Measurements from ENCODE around the gene CIITA.
A peak's percentile ranks its signal among the peaks of the same experiment; 100 is the strongest.

CIITA gene

DNA sequence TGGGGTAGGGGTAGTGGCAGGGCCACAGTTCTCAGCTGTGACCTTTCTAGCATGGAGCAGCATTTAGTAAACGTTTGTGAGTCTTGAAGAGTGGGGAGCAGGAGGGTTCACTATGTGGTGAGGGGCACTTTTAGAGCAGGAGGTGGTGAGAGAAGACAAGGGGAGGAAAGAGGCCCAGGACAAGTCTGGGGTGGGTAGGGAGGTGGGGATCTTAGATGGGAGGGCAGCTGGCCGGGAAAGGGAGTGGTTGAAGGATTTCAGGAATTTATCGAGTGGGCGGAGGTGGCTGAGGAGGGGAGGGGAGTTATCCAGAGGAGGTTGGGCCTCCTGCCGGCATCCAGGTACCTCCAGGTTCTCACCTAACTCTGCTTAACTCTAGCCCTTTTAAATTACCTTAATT lies 69.3 kb downstream of the CIITA start:
- TF ChIP-seq, protein P1, sequence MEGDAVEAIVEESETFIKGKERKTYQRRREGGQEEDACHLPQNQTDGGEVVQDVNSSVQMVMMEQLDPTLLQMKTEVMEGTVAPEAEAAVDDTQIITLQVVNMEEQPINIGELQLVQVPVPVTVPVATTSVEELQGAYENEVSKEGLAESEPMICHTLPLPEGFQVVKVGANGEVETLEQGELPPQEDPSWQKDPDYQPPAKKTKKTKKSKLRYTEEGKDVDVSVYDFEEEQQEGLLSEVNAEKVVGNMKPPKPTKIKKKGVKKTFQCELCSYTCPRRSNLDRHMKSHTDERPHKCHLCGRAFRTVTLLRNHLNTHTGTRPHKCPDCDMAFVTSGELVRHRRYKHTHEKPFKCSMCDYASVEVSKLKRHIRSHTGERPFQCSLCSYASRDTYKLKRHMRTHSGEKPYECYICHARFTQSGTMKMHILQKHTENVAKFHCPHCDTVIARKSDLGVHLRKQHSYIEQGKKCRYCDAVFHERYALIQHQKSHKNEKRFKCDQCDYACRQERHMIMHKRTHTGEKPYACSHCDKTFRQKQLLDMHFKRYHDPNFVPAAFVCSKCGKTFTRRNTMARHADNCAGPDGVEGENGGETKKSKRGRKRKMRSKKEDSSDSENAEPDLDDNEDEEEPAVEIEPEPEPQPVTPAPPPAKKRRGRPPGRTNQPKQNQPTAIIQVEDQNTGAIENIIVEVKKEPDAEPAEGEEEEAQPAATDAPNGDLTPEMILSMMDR (IDR thresholded peaks at IDR 0.05; ENCODE audit: extremely low read depth, missing control alignments) = no peak
- no peak for DNase-seq (ENCODE audit: low spot score)

DNA sequence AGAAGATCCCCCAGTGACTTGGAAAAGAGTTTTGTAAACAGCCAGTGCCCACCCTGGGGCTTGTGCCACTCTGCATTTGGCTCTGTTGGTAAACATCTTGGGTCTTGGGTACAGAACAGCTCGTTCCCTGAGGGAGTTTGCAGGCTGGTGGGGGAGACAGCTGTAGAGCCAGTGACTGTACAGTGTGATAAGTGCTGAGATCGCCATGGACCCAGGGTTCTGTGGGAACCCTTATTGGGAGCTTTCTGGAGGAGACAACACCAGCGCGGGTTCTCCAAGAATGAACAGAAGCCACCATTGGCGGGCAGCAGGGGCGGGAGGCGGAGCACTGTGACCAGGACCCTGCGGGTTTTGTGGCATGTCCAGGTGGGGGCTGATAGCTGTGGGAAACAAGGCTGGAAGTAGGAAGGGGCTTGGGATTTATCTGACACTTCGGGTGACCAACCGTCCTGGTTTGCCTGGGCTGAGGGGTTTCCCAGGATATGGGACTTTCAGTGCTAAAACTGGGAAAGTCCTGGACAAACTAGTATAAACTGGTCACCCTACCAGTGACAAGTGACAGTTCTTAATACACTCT lies 70.3 kb downstream of the CIITA start:
- DNase-seq (ENCODE audit: low spot score) = no peak
- TF ChIP-seq, protein P1 (IDR thresholded peaks at IDR 0.05; ENCODE audit: extremely low read depth, missing control alignments) = no peak

DNA sequence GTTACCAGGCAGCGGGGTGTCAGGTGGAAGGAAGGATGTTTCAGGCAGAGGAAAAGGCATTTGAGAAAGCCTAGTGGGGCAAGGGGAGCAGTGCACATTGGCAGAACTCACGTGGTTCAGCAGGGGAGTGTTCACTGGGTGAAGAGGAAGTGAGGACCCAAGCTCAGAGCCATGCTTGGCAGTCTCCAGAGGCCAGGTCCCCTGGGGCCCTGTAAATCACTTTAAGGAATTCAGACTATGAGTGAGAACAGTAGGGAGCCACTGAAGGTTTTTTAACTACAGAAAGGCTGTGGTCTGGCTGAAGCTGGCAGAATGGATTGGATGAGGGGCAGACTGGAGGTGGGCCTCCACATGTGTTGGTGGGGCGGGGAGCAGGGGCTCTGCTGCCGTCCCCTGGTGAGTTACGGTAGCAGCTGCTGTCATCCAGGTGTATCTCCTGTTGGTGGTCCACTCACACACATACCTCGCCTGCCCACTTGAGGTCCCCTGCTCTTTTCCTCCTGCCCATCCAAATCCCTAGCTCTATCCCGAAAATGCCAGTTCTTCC lies 72.5 kb downstream of the CIITA start:
- TF ChIP-seq, protein P1 (IDR thresholded peaks at IDR 0.05; ENCODE audit: extremely low read depth, missing control alignments) = no peak
- DNase-seq (ENCODE audit: low spot score) = peak; percentile 53

DNA sequence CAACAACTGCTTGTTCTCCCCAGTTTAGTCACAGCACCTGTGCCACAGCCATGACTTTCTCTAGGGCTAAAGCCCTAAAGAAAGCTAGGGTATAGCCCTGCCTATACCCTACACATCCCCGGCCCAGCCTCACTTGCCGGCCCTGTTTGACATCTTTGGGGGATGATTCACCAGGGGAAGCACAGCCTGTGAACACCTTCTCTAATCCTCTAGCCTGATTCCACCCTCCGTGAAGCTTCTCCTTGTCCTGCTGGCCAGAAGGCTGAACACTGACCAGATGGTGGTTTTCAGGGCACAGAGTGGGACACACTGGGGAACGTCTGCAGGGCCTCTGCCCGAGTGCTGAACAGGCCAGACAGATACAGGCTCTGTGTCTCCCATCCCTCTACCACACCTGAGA lies 73.4 kb downstream of the CIITA start:
- DNase-seq (ENCODE audit: low spot score) = no peak
- TF ChIP-seq, protein P1 (IDR thresholded peaks at IDR 0.05; ENCODE audit: extremely low read depth, missing control alignments) = no peak

DNA sequence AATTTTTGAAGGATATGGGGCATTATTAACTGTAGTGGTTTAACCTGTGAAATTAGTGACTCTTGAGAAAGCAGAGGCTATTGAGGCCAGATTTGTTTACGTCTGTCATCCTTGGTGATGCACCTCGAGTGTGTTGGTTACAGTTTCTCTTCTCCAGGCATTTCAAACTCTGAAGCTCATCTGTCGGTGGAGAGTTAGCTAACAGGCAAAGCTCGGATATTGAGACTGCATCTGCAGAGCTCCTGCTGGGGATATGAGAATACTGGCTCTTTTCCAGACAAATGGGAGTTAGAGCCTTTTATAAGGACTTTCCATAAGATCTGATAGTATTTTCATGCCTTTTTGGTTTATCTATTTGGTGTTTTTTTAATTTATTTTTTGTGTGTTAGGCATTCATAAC lies 74.0 kb downstream of the CIITA start:
- TF ChIP-seq, protein P1 (IDR thresholded peaks at IDR 0.05; ENCODE audit: extremely low read depth, missing control alignments) = no peak

DNA sequence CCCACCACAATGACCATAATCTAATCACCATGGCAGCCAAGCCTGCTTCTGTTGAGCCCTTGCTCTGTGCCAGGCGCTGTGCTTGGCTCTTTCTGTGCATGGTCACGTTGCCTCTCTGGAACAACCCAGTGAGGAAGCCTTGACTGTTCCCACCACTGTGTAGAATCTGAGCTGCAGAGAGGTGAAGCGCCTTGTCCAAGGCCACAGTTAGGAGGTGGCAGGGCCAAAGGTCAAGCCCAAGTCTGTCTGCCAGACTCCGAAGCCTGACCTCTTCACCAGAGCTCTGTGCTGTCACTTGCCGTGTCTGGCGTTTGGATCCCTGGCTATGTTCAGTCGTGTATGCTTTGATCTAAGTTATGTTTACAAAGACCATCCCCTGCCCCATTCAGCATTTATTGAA lies 77.9 kb downstream of the CIITA start:
- DNase-seq (ENCODE audit: low spot score) = no peak
- TF ChIP-seq, protein P1 (IDR thresholded peaks at IDR 0.05; ENCODE audit: extremely low read depth, missing control alignments) = no peak

More for the DNA sequence above, 74.0 kb downstream of the CIITA start:
- DNase-seq (ENCODE audit: low spot score) = no peak

DNA sequence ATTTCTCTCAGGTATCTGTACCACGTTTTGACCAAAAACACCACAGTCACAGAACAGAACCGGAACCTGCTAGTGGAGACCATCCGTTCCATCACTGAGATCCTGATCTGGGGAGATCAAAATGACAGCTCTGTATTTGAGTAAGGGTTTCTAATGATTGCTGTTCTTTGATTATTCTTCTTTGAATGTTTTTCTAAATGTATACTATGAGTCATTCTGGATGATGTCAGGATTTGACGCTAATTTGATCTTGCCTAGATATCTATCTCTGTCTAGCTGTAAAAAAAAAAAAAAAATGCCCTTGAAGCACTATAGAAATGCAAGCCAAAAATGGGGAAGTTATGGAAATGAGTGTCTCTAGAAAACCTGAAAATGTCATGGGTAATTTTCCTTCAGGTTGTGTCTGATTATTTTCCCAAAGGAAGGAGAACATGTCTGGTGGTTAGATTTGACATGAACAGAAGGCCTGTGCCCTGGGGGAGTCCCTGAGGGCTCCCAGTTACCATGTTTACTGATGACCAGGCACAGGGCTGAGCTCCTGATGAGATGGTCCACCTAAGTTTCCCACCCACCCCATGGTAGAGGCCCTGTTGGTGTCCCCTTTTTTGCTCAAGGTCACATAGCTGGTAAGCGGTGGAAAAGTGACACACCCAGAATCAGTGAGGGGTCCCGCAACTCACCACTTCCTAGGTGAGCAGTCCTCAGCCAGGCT lies 80.9 kb downstream of the CIITA start:
- DNase-seq (ENCODE audit: low spot score) = no peak

More for the DNA sequence above, 80.9 kb downstream of the CIITA start:
- TF ChIP-seq, protein P1 (IDR thresholded peaks at IDR 0.05; ENCODE audit: extremely low read depth, missing control alignments) = no peak
